ENCODE data around the gene RIMKLB.
"Not testable (repeated sequence)": the region's sequence is repeated elsewhere in the genome, so short reads cannot be mapped to it uniquely, and the experiment has no call there.

Gene RIMKLB

GRCh38 chr12:8695116-8695515 lies 2.7 kb upstream of the RIMKLB start:
- DNase-seq = no peak

- DNase-seq = no peak
Measured at GRCh38 chr12:8696442-8697090, 1.2 kb upstream of the RIMKLB start.

GRCh38 chr12:8697120-8697475 lies 693 bp upstream of the RIMKLB start:
- DNase-seq = peak; percentile 83

- DNase-seq = peak; percentile 57
Measured at GRCh38 chr12:8698132-8698851, 501 bp downstream of the RIMKLB start.

- peak; percentile 37 for DNase-seq
Measured at GRCh38 chr12:8698879-8699278, 1.1 kb downstream of the RIMKLB start.

- peak; percentile 56 for DNase-seq
Measured at GRCh38 chr12:8699714-8700113, 1.9 kb downstream of the RIMKLB start.

GRCh38 chr12:8701046-8701660 lies 3.4 kb downstream of the RIMKLB start:
- DNase-seq = peak; percentile 23

GRCh38 chr12:8702159-8702558 lies 4.4 kb downstream of the RIMKLB start:
- no peak for DNase-seq

GRCh38 chr12:8709124-8709830 lies 11.5 kb downstream of the RIMKLB start:
- DNase-seq = peak; percentile 54

GRCh38 chr12:8712572-8712971 lies 14.8 kb downstream of the RIMKLB start:
- no peak for DNase-seq

- DNase-seq = no peak
Measured at GRCh38 chr12:8722286-8722800, 24.6 kb downstream of the RIMKLB start.

- no peak for DNase-seq
Measured at GRCh38 chr12:8734873-8735381, 37.1 kb downstream of the RIMKLB start.

- DNase-seq = no peak
Measured at GRCh38 chr12:8742501-8742900, 44.7 kb downstream of the RIMKLB start.

GRCh38 chr12:8743121-8743520 lies 45.3 kb downstream of the RIMKLB start:
- DNase-seq = not testable (repeated sequence)

- DNase-seq = not testable (repeated sequence)
Measured at GRCh38 chr12:8745631-8746030, 47.8 kb downstream of the RIMKLB start.

GRCh38 chr12:8746046-8746445 lies 48.3 kb downstream of the RIMKLB start:
- no peak for DNase-seq

- DNase-seq = not testable (repeated sequence)
Measured at GRCh38 chr12:8760076-8760475, 62.3 kb downstream of the RIMKLB start.

GRCh38 chr12:8762701-8763100 lies 64.9 kb downstream of the RIMKLB start:
- DNase-seq = not testable (repeated sequence)

- not testable (repeated sequence) for DNase-seq
Measured at GRCh38 chr12:8766121-8766520, 68.3 kb downstream of the RIMKLB start.

- DNase-seq = no peak
Measured at GRCh38 chr12:8770499-8770898, 72.7 kb downstream of the RIMKLB start.

- no peak for DNase-seq
Measured at GRCh38 chr12:8771072-8771471, 73.3 kb downstream of the RIMKLB start.

- no peak for DNase-seq
Measured at GRCh38 chr12:8773461-8773860, 75.7 kb downstream of the RIMKLB start.

- DNase-seq = peak; percentile 10
Measured at GRCh38 chr12:8779281-8779680, 81.5 kb downstream of the RIMKLB start.

Data from hematopoietic multipotent progenitor cell treated with erythropoietin and hydrocortisone succinate and interleukin-3 and kit ligand, for 6 days (in vitro differentiated cells).